Endothelial cell of hepatic sinusoid (primary cell): ENCODE measurements around the gene UVSSA.

Experiments
- in situ Hi-C: cut with HindIII; loops from 2 replicates; pipeline ENCODE4 v1.10.0; 2017; ENCODE audit warnings: low sequenced_read_pairs

Gene UVSSA, protein sequence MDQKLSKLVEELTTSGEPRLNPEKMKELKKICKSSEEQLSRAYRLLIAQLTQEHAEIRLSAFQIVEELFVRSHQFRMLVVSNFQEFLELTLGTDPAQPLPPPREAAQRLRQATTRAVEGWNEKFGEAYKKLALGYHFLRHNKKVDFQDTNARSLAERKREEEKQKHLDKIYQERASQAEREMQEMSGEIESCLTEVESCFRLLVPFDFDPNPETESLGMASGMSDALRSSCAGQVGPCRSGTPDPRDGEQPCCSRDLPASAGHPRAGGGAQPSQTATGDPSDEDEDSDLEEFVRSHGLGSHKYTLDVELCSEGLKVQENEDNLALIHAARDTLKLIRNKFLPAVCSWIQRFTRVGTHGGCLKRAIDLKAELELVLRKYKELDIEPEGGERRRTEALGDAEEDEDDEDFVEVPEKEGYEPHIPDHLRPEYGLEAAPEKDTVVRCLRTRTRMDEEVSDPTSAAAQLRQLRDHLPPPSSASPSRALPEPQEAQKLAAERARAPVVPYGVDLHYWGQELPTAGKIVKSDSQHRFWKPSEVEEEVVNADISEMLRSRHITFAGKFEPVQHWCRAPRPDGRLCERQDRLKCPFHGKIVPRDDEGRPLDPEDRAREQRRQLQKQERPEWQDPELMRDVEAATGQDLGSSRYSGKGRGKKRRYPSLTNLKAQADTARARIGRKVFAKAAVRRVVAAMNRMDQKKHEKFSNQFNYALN

DNA sequence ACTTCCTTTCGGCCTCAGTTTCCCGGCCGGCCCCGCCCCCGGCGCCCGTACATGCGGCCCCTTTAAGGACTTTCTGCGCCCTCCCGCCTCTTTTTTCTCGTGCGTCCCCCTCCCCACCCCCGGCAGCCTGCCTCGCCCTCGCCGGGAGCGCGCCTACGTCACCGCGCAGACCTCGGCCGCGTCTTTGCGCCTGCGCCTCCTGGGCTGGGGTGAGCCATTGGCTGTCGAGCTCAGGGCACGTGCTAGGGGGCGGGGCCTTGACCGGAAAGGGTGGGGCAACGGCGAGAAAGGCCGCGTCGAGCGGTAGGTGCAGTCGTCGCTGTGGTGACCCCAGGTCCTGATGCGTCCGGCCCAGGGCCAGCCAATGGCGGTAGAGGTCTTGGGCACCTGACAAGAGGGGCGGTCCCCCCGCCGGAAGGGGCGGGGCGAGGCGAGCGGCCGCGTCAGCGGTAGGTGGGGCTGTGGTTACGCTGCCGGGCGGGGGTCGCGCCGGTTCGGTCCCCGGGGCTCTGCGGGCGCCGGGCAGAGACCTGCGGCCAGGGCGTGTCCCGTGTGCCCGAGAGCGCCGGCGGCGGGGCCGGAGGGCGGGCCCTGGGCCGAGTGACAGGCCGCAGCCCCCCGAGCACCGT is at the start of gene UVSSA:
Gene UVSSA, plus strand, starts transcription at position 428 of the 629 bp plus-strand sequence. CDS start 884 bp downstream, outside the sequence.
- in situ Hi-C loops: loop anchor here (10.0 kb wide), 2 partner anchors 298 to 372 kb away; partner anchors contain the start of gene DGKQ

DNA sequence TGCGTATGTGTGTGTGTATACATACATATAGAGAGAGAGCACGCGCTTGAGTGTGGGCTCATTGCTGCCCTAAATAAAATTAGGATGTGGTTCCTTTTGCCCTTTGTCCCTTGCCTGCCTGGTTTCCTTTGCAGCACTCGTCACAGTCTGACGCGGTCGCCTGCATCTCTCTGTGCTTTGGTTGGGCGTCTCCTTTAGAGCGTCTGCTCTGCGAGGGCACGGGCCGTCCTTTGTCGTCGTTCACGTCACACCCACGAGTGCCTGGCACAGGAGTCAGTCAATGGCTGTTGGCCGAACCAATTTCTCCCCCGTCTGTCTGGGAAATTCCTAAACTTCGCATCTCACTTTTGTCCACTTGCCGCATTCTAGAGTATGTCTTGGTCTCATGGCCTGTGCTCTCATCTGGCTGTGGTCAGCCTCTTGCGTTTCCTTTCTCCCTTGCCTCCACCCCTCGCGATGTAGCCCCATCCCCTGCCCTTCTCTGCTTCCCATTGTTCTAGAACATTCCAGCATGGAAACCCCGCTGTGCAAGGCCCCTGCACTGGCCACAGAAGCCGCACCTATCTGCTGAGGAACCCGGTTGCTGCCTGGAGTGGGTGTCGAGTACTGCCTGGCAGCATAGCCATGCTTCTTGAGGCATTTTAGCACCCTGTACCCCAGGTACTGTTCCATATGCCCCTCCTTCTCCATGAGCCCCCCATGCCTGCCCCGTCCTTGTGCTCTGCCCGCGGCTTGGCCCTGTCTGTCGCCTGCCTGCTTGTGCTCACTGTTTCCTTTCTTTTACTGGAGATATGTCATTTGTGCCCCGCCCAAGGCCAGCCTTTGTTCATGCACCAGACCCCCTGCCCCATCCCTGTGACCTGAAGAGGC is 49.3 kb upstream of the UVSSA start:
- in situ Hi-C loops: loop anchor here (10.0 kb wide), 1 partner anchor 323 kb away; the partner anchor contains the start of gene DGKQ

DNA sequence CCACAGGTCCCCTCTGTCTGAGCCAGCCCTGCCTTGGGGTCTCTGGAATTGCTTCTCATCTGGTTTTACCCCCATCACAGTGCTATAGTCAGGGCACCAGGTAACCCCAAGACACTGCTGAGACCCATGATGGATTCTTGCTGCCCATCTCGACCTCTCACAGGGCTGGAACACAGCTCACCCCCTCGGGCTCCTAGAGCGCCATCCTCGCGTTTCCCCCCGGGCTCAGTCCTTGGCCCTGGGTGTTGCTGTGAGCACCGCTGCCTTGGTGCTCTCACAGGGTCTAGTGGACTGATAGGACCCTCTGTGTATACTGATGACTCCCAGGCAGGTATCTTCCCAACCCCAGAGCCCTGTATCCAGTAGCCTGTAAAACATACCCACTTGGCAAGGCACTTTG is 48.5 kb upstream of the UVSSA start:
- in situ Hi-C loops: loop anchor here (10.0 kb wide), 1 partner anchor 324 kb away; the partner anchor contains the start of gene DGKQ

DNA sequence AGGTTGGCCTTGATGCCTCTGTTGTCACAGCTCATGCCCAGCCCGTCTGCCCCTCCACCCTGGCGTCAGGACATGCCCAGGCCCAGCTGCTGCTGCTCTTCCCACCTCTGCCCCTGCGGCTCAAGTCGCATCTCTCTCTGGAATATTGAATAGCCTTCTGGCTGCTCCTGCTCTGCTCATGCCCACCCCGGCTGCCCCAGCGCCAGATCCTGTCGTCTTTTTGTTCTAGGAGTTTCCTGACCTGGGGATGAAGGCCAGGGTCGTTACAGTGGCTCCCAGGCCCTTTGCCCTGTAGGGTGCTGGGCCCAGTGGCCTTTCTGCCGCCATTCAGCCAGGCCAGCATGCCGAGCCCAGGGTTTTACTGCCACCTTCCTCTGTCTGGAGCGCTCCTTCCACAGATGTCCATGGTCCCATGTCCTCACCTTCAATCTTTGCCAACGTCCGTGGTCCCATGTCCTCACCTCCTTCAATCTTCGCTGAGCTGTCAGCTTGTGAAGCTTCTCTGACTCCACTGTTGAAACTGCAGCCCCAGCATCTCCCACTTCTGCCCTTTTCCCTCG is 47.6 kb upstream of the UVSSA start:
- in situ Hi-C loops: loop anchor here (10.0 kb wide), 1 partner anchor 325 kb away; the partner anchor contains the start of gene DGKQ

DNA sequence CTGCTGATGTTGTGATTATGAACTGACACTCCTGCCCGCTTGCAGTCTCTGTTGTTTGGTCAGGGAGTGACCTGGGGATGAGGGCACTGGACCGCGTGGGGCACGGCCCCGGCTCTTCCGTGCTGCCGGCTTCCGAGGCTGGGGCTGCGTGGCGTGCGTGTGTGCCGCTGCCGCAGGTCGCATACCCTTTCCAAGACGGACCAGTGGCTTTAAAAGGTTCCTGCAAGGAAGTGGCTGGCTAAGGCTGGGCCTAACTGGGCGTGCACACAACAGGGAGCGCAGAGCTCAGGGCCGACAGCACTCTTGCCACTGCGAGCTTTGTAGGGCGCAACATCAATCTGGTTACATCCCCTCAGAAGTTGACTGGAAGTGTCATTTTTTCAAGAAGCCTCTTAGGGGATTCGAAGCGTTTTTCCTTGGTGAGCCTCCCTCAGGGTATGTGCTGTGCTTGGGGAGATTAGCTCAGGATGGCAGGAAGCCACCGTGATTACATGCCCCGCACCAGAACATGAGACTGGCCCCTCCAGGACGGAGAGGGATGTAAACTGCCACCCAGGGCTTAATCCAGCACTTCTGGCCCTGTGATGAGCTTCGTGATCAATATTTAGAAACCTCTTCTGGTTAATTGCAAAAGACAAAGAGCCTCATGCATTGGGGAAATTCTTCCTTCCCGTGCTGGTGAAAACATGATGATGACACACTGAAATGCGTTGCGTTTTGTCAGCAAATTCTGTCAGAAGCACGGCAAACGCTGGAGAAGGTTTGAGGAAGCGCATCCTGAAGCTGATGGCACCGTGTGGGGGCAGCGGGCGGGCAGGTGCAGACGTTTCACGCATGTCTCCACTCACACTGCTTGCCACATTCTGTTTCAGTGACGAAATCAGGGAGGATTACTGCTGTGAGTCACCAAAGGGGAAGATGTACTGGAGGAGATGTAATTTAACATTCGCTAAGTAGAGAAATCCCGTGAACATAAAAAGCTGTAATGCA is 46.2 kb upstream of the UVSSA start:
- in situ Hi-C loops: no loop called here

DNA sequence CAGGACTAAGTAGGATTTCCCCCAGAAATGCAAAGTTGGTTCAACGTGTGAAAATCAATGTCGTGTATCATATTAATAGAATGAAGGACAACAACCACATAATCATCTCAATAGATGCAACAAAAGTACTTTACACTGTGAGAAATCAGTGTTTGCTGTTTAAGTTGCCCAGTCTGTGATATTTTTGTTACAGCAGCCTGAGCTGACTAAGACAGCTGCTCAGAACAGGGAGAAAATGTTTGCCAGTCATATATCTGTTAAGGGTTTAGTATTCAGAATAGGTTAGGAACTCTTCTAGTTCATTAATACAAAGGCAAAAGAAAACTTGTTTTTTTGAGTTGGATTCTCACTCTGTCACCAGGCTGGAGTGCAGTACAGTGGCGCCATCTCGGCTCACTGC is 44.8 kb upstream of the UVSSA start:
- in situ Hi-C loops: no loop called here

DNA sequence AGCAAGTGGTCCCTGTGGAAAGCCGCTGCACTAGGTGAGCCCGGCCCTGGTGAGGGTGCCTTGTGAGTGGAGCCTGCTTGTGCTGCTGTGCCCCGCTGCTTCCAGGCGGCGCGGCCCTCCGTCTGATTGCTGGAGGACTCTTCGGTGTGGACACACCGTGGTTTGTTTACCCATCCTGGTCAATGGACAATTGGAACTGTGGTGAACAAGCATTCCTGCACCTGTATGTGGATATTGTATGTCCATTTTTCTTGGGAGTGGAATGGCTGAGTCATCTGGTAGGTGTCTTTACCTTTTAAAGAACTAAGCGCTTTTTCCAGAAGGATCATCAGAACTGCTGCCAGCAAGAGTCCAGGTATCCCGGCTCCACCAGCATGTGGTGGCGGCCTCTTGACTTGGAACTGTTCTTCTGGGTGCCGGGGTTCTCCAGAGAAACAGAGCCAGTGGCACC is 41.7 kb upstream of the UVSSA start:
- in situ Hi-C loops: no loop called here

DNA sequence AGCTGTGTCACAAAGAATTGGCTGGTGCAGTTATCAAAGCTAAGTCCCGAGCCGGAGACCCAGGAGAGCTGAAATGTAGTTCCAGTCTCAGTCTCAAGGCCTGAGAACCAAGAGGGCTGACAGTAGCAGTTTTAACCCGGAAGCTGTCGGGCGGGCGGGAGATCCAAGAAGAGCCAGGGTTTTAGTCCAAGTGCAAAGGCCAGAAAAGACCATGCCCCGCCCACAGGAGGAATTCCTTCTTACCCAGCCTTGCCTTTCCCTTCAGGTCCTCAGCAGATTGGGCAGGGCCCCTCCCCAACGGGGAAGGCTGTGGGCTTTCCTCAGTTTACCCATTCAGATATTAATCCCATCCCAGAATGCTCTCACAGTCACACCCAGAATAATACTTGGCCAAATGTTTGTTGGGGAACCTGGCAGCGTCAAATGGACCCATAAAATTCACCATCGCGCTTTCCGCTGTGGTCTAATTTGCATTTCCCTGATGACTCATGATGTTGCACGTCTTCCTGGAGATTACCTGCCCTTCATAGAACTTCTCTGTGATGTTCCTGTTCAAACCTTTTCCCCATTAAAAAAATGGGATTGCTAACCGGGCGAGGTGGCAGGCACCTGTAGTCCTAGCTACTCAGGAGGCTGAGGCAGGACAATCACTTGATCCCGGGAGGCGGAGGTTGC is 41.1 kb upstream of the UVSSA start:
- in situ Hi-C loops: no loop called here

DNA sequence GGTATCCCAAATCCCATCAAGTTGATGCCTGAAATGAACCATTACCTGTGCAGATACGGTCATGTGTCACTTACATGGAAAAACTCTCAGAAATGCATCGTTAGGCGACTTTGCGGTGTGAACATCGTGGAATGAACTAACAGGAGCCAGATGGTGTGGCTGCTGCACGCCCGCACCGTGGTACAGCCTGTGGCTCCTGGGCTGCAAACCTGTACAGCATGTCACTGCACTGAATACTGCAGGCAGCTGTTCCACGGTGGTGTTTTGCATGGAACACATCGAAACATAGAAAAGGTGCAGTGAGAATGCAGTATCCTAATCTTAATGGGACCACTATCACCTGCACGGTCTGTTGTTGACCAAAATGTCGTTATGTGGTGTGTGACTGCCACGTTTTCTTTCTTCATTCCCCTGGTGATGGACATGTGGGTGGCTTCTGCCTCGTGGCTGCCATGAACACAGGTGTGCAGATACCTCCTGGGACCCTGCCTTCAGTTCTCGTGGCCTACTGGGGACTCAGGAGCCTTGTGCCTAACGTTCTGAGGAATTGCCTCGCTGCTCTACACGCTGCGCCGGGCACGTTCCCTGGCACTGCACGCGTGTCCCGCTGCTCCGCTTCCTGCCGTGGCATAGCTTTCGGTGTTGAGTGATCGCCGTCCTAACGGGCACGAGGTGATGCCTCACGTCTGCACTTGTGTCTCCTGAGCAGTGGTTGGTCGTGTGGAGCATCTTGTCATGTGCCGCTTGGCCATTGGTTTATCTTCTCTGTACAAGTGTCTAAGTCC is 38.9 kb upstream of the UVSSA start:
- in situ Hi-C loops: no loop called here

DNA sequence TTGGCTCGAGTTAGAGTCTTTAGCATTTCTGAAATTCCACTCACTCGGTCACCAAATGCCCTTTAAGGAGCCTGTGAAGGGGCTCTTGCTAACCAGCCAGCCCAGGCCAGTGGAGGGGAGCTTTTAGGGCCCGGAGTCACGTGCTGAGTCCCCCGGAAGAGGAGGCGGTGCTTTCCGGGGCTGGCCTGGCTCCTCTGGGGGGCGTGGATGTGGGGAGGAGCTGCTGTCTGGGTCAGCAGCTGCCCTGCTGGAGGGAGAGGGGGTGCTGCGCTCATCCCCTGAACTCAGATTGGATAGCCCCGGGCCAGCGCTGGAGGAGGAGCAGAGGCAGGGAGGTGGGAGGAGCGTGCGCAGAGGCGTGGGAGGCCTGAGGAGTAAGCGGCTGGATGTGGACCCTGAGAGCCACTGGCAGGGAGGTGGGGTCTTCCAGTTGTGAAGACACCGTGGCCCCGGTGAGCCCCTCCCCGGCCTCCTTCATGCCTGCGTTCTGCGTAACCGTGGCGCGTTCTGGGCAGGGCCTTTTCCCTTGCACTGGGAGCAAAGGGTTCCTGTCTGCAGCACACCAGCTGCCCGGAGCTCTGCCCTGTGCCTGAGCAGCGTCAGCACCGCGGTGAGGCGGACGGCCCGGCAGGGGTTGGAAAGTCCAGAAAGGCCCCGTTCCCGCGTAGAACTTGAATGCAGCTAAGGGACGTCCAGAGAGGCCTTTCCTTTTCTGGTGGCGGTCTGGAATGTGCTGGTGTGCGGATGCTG is 37.6 kb upstream of the UVSSA start:
- in situ Hi-C loops: no loop called here

DNA sequence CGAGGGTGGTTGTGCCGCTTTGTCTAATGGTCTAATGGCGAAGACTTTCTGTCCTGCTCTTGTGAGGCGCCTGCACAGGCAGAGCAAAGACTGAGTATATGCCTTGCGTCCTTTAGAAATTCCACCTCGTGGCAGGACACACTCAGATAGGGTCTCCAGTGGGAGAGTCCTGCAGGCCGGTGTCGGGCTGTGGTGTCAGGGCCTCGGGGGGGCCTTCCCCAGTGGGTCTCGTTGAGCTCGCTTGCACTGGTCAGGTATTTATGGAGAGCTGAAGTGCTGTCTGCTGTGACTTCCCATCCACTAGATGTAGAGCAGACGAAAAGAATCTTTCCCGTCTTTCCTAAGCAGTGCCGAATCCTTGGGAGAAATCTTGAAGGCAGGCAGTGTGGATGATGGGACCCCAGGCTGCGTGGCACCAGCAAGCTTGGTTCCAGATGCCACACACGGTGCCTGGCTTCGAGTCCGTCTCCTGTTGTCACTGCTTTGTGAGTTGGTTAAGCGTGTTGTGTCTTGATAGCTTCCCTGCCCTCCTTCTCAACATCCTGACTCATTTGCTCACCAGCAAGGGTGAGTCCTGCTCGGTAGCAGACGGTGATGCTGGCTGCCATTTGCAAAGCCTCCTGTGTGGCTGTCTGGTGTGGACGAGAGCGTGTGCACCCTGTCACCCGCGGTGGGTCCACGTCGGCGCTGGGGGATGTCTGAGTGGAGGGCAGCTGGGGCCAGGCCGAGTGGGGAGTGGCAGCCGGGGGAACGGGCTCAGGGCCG is 36.8 kb upstream of the UVSSA start:
- in situ Hi-C loops: no loop called here

DNA sequence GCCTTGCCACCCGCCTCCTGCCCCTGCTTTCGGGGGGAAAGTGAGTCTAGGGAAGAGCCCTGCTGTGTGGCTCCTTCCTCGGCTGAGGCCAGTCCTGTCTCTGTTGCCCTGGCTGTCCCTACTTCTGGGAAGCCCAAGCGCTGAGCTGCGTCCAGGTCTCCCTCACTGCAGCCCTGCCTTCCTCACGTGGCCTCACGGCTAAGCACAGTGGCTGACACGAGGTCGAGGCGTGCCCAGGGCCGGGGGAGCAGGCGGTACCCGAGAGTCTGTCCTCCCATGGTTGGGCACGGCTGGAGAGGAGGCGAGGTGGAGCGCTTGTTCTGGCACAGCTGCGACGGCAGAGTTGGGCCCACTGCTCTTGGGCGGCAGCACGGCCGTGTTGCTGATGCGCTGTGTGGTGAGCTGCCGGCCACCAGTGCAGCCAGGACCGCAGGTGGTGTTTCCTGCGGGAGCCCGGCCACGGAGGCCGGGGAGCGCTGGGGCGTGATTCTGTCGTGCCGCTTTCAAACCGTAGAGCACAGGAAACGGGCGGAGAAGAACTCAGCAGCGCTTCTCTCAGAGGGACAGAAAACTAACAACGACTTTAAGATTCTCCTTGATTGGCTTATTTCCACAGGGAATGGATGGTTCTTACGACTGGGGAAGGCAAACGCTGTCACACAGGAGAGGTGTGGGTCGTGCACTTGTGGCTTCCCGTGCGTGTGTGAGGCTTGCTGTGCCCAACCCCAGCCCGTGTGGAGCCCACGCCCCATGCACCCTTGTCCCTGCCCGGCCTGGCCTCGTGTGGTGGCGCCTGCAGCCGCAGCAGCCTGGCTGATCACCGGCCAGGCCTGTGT is 36.0 kb upstream of the UVSSA start:
- in situ Hi-C loops: no loop called here

DNA sequence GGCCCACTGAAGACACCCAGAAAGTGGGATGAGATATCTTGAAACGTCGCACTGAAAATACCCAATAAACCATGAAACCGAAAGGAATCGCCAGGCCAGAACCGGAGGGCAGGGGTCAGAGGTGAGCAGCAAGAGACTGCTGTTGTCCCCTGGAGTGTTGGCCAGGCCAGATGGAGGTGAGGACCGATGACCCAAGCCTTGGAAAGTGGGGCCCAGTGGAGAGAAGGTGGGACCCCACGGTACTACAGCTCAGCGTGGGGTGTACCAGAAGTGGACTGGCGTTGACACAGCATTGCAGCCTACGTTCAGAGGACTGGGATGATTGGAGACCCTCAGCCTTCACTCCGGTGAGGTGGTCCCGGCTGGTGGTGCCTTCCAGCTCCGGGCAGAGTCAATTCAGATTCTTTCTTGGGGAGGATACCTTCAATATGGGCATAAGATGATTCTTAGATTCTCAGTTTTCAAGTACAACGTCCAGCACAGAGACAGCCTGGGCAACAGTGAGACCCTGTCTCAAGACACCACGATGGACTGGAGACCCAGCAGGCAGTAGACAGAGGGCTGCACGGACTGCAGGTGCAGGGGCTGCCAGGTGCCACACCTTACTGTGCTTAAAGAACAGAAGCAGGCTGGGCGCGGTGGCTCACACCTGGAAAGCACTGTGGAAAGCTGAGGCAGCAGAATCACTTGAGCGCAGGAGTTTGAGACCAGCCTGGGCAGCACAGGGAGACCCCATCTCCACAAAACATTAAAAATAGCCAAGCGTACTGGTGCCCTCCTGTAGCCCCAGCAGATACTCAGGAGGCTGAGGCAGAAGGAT is 34.0 kb upstream of the UVSSA start:
- in situ Hi-C loops: no loop called here

DNA sequence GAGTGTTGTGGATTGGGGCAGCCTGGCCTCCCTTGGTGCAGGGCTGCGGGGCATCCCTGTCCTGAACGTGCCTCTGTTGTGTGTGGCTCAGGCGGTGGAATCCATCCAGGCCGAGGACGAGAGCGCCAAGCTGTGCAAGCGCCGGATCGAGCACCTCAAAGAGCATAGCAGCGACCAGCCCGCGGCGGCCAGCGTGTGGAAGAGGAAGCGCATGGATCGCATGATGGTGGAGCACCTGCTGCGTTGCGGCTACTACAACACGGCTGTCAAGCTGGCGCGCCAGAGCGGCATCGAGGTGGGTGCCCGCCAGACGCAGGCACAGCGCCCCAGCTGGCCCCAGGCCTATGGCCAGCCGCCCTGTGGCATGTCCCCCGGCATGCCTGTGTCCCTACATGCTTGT is 31.7 kb upstream of the UVSSA start:
- in situ Hi-C loops: no loop called here
